GM19468 (cell line): ENCODE results near the gene ATP6V0E2.
"Not testable (repeated sequence)": the region's sequence is repeated elsewhere in the genome, so short reads cannot be mapped to it uniquely, and the experiment has no call there.

Source experiments
- ATAC-seq: cut with Tn5 transposase; IDR thresholded peaks from one replicate; pipeline ENCODE4 v1.9.1; 2021; ENCODE audit warnings: mild to moderate bottlenecking, moderate library complexity, moderate number of reproducible peaks; ENCODE audit not compliant: unreplicated experiment; ENCODE audit errors: extremely low read depth

The ATP6V0E2 gene

GRCh38 chr7:149874644-149875028 lies 867 bp downstream of the ATP6V0E2 start:
- ATAC-seq, result no peak

GRCh38 chr7:149875396-149875795 lies 1.6 kb downstream of the ATP6V0E2 start:
- ATAC-seq, result no peak

- ATAC-seq, result no peak
These were observed 4.2 kb downstream of the ATP6V0E2 start for GRCh38 chr7:149877890-149878522.

GRCh38 chr7:149878523-149878921 lies 4.8 kb downstream of the ATP6V0E2 start:
- ATAC-seq, result no peak

GRCh38 chr7:149879271-149879743 lies 5.5 kb downstream of the ATP6V0E2 start:
- ATAC-seq, result no peak

- ATAC-seq, result no peak
These were observed 6.2 kb downstream of the ATP6V0E2 start for GRCh38 chr7:149879766-149880637.

- no peak for ATAC-seq
These were observed 7.0 kb downstream of the ATP6V0E2 start for GRCh38 chr7:149880638-149881311.

- ATAC-seq, result no peak
These were observed 7.8 kb downstream of the ATP6V0E2 start for GRCh38 chr7:149881328-149882247.

GRCh38 chr7:149882248-149883047 lies 8.7 kb downstream of the ATP6V0E2 start:
- no peak for ATAC-seq

GRCh38 chr7:149883048-149883438 lies 9.3 kb downstream of the ATP6V0E2 start:
- ATAC-seq, result no peak

- ATAC-seq, result no peak
These were observed 9.7 kb downstream of the ATP6V0E2 start for GRCh38 chr7:149883452-149883861.

- no peak for ATAC-seq
These were observed 10.2 kb downstream of the ATP6V0E2 start for GRCh38 chr7:149884016-149884415.

GRCh38 chr7:149884541-149884940 lies 10.8 kb downstream of the ATP6V0E2 start:
- no peak for ATAC-seq

- no peak for ATAC-seq
These were observed 11.6 kb downstream of the ATP6V0E2 start for GRCh38 chr7:149885191-149886017.

GRCh38 chr7:149886018-149886415 lies 12.2 kb downstream of the ATP6V0E2 start:
- no peak for ATAC-seq

- ATAC-seq, result no peak
These were observed 13.5 kb downstream of the ATP6V0E2 start for GRCh38 chr7:149887311-149887710.

GRCh38 chr7:149890715-149891114 lies 16.9 kb downstream of the ATP6V0E2 start:
- not testable (repeated sequence) for ATAC-seq

- not testable (repeated sequence) for ATAC-seq
These were observed 21.2 kb downstream of the ATP6V0E2 start for GRCh38 chr7:149894957-149895356.
